ENCODE measurements around the gene FOXD4. TPM values are rescaled to one million over a fixed set of nuclear protein-coding genes. Genes with fewer than 3 reads are reported as not detected.
"Not testable (repeated sequence)": the region's sequence is repeated elsewhere in the genome, so short reads cannot be mapped to it uniquely, and the experiment has no call there.

The FOXD4 gene
- total RNA-seq, 2 experiments from 2014 or later = 0.17 to 0.22 TPM

DNA sequence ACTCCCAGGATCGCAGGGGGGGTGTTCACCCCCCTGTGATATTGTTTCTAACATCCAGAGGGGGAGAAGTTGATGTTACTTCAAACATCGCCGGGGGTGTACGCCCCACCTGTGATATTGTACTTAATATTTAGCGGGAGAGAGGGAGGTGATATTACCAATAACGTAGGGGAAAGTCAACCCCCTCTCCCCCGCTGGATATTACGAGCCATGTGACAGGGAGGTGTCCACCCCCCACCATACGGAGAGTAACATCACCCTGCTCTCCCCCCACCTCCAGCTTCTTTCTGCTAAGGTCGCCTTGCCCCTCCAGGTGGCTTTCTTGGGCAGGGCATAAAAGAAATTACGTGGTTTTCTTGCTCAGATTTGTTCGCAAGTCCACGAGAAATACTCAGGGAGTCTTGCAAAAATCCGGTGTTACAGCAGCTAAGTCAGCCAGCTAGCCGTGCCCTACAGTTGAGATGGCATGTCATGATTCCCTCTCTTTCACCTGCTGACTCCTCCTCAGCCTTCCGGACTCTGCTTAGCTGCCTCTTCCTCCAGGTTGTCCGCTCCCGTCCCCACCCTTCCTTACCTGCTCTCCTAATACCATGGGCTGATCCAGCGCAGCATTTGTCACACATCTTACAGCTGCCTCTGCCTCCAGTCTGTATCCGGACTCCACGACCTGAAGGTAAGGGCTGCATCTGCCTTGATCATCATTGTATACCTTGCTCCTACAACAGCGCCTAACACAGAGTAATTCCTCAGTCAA, 9.3 kb downstream of the FOXD4 start:
- H3K9me3 Mint-ChIP-seq; DNase-seq; H3K4me1 Mint-ChIP-seq; H3K4me3 Mint-ChIP-seq; ATAC-seq (ENCODE audit: low read depth); H3K36me3 Mint-ChIP-seq; POLR2A ChIA-PET; H3K27ac Mint-ChIP-seq: not testable (repeated sequence)
- H3K27me3 Mint-ChIP-seq = peaks cover 34% of the 10 kb centered on the region

DNA sequence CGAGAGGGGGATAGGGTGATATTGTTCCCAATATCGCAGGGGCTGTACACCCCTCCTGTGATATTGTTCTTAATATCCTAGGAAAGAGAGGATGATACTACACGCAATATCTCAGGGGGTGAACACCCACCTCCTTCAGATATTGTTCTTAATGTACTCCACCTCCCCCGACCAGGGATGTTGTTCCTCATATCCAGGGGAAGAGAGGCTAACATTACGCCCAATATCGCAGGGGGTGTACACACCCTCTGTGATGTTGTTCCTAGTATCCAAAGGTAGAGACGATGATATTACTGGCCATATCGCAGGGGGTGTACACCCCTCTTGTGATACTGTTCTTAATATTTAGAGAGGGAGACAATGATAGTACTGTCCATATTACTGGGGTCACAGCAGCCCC, 12.2 kb downstream of the FOXD4 start:
- H3K27ac Mint-ChIP-seq; H3K4me3 Mint-ChIP-seq; DNase-seq; H3K4me1 Mint-ChIP-seq; H3K9me3 Mint-ChIP-seq; ATAC-seq (ENCODE audit: low read depth); H3K36me3 Mint-ChIP-seq; POLR2A ChIA-PET: not testable (repeated sequence)
- peaks cover 29% of the 10 kb centered on the region for H3K27me3 Mint-ChIP-seq

DNA sequence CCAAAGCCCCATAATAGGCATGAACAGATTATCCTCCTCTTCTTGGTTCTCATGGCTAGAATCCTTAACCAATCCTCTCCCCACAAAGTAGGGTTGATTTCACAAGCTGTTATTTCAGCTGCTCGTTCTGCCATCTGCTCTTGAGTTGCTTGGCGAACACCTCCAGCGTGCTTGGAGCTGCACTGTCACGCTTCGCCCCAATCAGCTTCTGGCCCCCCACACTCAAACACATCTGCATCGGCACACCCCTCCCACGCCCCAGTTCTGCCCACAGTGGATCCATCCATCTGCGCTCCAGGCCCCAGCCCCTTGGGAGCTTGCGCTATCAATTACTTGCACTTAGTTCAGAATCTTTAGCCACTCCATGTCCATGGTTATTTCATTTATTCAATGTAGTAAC, 17.8 kb downstream of the FOXD4 start:
- H3K36me3 Mint-ChIP-seq; ATAC-seq (ENCODE audit: low read depth); H3K27ac Mint-ChIP-seq; DNase-seq; POLR2A ChIA-PET; H3K9me3 Mint-ChIP-seq; H3K27me3 Mint-ChIP-seq; H3K4me1 Mint-ChIP-seq; H3K4me3 Mint-ChIP-seq: not testable (repeated sequence)

DNA sequence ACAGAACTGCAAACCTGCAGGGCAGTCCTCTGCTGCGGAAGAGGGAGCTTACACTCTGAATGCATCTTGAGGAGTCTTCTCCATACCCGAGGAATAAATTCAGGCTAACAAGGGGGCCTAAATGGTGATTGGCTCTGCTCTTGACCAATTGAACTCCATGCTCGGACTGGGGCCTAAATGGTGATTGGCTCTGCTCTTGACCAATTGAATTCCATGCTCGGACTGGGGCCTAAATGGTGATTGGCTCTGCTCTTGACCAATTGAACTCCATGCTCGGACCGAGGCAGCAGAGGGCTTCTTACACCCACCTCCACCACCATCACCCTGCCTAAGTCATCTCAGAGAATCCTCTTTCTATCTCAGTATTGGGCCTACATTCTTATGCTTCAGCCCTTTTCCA, 18.4 kb downstream of the FOXD4 start:
- H3K4me3 Mint-ChIP-seq; H3K27ac Mint-ChIP-seq; ATAC-seq (ENCODE audit: low read depth); POLR2A ChIA-PET; H3K4me1 Mint-ChIP-seq; DNase-seq; H3K36me3 Mint-ChIP-seq; H3K27me3 Mint-ChIP-seq; H3K9me3 Mint-ChIP-seq: not testable (repeated sequence)

DNA sequence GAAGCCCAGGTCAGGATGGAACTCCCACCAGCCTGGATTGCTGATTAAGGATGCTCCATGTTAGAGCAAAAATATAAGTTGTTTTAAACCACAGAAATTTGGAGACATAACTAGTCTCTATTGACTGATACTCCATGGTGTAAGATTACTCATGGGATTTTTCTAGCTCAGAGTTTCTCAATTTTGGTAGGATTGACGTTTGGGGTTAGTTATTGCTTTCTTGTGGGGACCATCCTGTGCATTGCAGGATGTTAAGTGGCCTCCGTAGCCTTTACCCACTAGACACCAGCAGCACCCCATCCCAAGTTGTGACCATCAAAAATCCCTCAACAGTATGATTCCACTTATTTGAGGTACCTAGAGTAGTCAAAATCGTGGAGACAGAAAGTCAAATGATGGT, 19.4 kb downstream of the FOXD4 start:
- H3K9me3 Mint-ChIP-seq; POLR2A ChIA-PET; H3K27me3 Mint-ChIP-seq; DNase-seq; ATAC-seq (ENCODE audit: low read depth); H3K36me3 Mint-ChIP-seq; H3K4me1 Mint-ChIP-seq; H3K4me3 Mint-ChIP-seq; H3K27ac Mint-ChIP-seq: not testable (repeated sequence)

DNA sequence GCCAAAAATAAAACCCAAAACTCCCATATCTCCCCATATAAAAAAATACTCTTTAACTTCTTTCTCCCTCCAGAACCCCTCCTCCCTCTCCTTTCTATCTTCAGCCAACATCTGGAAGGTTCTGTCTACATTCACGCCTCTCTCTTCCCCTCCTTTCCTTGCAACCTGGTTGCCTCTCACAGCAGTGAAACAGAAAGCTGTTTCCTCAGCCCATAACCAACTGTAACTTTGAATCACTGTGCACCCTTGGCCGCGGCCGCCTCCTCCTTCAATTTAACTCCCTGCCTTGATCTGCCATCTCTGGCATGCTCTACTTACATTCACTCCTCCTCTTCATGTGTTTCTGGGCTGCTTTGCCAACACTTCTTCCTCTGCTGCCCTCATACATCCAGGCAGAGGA, 23.2 kb downstream of the FOXD4 start:
- H3K36me3 Mint-ChIP-seq, H3K27me3 Mint-ChIP-seq, H3K27ac Mint-ChIP-seq, POLR2A ChIA-PET, DNase-seq, H3K4me1 Mint-ChIP-seq, H3K4me3 Mint-ChIP-seq, H3K9me3 Mint-ChIP-seq: not testable (repeated sequence)
- ATAC-seq (ENCODE audit: low read depth) = peak; percentile 65

DNA sequence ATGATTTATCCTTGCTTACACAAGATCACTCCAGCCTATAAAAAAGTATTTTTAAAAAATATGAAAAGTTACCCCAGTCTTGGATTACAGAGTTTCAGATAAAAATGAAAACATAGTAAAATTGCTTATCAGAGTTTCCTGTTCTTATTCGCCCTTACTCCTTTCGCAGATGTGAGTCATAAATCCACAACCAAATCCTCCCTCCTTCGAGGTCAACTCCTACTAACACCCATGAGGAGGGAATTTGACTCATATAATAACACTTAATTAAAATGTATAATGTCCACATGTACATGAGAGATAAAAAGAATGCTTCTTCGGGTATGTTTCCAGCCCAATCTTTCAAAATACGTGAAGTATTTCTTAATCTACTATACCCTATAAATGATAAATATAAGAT, 23.9 kb downstream of the FOXD4 start:
- H3K36me3 Mint-ChIP-seq; H3K4me1 Mint-ChIP-seq; DNase-seq; POLR2A ChIA-PET; H3K27ac Mint-ChIP-seq; H3K4me3 Mint-ChIP-seq; ATAC-seq (ENCODE audit: low read depth); H3K9me3 Mint-ChIP-seq; H3K27me3 Mint-ChIP-seq: not testable (repeated sequence)

DNA sequence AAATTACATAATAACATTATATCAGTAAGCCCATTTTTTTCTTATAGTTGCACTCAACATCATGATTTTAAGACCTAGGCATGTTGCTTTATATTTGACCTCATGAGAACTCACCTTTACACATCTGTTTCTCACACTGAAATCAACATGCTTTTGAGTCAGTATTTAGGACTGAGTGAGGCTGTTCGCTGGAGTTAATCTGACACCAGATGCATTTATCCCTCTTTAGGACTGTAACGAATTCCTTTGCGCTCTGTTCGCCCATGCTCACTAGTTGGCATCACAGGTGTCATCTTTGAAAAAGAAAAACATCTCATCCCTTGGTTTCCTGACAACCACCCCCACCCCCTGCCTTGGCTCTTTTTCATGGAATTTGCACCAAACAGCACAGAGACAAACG, 24.3 kb downstream of the FOXD4 start:
- DNase-seq; POLR2A ChIA-PET; H3K27ac Mint-ChIP-seq; H3K4me1 Mint-ChIP-seq; H3K36me3 Mint-ChIP-seq; H3K27me3 Mint-ChIP-seq; ATAC-seq (ENCODE audit: low read depth); H3K9me3 Mint-ChIP-seq; H3K4me3 Mint-ChIP-seq: not testable (repeated sequence)

DNA sequence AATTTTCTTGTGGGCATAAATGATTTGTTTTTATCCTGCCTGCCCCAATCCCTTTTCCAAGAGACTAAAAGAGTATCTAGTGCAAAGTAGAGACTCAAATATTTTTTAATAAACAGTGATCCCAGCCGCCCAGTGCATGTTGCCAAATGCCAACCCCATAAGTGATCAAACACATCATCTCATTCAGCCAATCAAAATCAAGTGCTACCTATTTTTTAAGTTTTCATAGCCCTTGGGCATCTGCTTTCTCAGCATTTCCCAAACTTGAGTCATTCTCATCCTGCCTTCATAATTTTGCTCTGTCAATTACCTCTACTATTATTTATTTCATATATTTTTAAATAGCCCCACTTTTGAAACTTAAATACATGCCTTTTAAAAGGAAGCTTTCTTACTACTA, 27.4 kb downstream of the FOXD4 start:
- H3K4me1 Mint-ChIP-seq; H3K4me3 Mint-ChIP-seq; H3K27ac Mint-ChIP-seq; DNase-seq; H3K36me3 Mint-ChIP-seq; H3K9me3 Mint-ChIP-seq; ATAC-seq (ENCODE audit: low read depth); H3K27me3 Mint-ChIP-seq; POLR2A ChIA-PET: not testable (repeated sequence)

DNA sequence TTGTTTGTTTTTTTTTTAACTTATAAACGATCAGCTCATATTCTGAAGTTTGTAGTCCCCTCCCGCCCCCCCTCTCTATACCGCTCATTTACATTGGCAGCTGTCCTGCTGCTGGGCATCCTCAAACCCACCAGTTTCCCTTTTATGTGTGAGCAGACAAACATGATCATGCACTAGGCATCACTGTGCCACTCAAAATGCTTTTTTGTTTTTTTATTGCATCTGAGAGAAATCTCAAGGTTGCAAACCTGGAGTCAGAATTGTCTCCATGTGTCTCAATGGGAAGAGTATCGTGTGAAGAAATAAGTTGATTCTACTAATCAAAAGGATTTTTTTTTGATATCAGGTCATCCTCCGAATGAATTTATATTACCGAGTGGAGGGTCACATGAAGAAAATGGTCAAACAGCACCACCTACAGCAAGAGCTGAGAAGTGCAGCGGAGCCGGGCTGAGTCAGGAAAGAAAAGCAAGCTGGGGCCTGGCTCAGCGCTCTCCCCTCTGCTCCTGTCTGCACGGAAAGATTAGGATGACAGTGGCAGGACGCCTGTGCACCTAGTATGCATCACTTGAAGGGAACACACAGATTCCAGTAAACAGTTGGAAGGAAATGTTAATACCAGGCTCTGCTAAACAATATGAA, 29.7 kb downstream of the FOXD4 start:
- H3K27ac Mint-ChIP-seq, H3K36me3 Mint-ChIP-seq, H3K4me3 Mint-ChIP-seq, DNase-seq, H3K4me1 Mint-ChIP-seq, H3K9me3 Mint-ChIP-seq, H3K27me3 Mint-ChIP-seq, POLR2A ChIA-PET: not testable (repeated sequence)
- peak; percentile 60 for ATAC-seq (ENCODE audit: low read depth)

DNA sequence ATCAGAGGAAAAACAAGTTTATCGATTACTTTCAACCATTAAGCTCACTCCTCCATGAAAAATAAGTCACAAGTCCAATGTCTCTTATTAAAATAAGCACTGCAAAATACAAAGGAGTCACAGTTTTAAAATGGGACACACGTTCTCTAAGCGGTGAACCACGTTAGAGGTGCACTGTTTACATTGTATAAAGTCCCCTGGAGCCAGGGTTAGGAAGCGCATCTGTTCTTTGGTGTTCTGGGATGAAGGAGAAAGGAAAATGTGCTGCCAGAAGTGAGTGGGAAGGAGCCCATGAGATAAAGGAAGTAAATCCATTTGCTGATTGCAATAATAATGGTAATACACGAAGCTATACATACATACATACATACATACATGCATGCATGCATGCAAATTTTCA, 30.4 kb downstream of the FOXD4 start:
- not testable (repeated sequence) for ATAC-seq (ENCODE audit: low read depth)

DNA sequence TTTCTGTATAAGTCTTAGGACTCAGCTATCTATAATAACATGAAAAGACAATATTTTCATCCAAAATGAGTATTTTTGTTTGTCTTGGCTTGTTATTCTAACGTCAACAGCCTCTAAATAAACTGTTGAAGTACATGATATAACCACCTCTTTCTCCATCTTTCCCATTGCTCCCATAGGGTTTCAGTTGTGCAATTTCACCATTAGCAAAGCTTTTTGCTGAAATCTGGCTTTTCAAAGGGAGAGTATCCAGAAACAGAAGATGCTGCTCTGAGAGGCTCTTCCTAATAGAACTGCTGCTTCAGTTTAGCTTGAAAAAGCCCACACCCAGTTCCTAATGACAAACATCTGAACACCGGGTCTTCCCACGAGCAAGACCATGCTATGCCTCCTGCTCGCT, 31.1 kb downstream of the FOXD4 start:
- not testable (repeated sequence) for H3K36me3 Mint-ChIP-seq

More for the DNA sequence above, 30.4 kb downstream of the FOXD4 start:
- H3K4me3 Mint-ChIP-seq, H3K9me3 Mint-ChIP-seq, H3K27me3 Mint-ChIP-seq, H3K36me3 Mint-ChIP-seq, H3K27ac Mint-ChIP-seq, DNase-seq, H3K4me1 Mint-ChIP-seq, POLR2A ChIA-PET: not testable (repeated sequence)

DNA sequence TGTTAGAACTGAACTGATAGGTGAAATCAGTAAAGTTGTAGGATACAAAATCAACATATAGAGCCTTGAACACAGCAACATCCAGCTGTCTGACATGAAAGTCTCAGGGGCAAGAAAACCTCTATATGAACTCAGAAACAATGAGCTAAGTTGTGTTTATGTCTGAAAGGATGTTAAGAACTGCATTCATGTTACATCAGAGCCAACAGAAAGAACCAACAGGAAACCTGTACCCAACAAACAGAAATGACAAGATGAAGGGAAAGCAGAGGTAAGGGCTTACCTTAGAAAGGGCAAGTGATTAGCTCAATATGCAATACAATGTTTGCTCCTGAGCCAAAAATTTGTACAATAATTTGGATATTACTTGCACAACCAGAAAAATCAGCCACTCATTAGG, 31.5 kb downstream of the FOXD4 start:
- DNase-seq; H3K4me1 Mint-ChIP-seq; POLR2A ChIA-PET; H3K4me3 Mint-ChIP-seq; H3K9me3 Mint-ChIP-seq; ATAC-seq (ENCODE audit: low read depth); H3K27ac Mint-ChIP-seq; H3K36me3 Mint-ChIP-seq: not testable (repeated sequence)
- peaks cover 10% of the 10 kb centered on the region for H3K27me3 Mint-ChIP-seq

More for the DNA sequence above, 31.1 kb downstream of the FOXD4 start:
- H3K4me1 Mint-ChIP-seq; H3K27me3 Mint-ChIP-seq; H3K9me3 Mint-ChIP-seq; POLR2A ChIA-PET; ATAC-seq (ENCODE audit: low read depth); H3K27ac Mint-ChIP-seq; DNase-seq; H3K4me3 Mint-ChIP-seq: not testable (repeated sequence)

DNA sequence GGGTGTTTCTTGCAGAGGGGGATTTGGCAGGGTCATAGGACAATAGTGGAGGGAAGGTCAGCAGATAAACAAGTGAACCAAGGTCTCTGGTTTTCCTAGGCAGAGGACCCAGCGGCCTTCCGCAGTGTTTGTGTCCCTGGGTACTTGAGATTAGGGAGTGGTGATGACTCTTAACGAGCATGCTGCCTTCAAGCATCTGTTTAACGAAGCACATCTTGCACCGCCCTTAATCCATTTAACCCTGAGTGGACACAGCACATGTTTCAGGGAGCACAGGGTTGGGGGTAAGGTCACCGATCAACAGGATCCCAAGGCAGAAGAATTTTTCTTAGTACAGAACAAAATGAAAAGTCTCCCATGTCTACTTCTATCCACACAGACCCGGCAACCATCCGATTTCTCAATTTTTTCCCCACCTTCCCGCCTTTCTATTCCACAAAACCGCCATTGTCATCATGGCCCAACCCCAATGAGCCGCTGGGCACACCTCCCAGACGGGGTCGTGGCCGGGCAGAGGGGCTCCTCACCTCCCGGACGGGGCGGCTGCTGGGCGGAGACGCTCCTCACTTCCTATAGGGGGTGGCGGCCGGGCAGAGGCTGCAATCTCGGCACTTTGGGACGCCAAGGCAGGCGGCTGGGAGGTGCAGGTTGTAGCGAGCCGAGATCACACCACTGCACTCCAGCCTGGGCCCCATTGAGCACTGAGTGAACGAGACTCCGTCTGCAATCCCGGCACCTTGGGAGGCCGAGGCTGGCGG, 35.1 kb downstream of the FOXD4 start:
- H3K4me3 Mint-ChIP-seq; DNase-seq; POLR2A ChIA-PET; H3K27ac Mint-ChIP-seq; H3K9me3 Mint-ChIP-seq; ATAC-seq (ENCODE audit: low read depth); H3K4me1 Mint-ChIP-seq; H3K36me3 Mint-ChIP-seq: not testable (repeated sequence)
- H3K27me3 Mint-ChIP-seq = peaks cover 13% of the 10 kb centered on the region
